K562 (cell line): ENCODE measurements around the gene PRPSAP1. TPM values are rescaled to one million over a fixed set of nuclear protein-coding genes. Genes with fewer than 3 reads are reported as not detected.

Source experiments
- BRCA1 ChIP-seq, 2 experiments: fragments of 450-650 bp in 1 of 2; sonication (generic) in 1 of 2; formaldehyde crosslinking in 1 of 2; IDR thresholded peaks; 2 replicates each; pipeline versions ENCODE4 v1.5.0 to v1.6.1; 2017 to 2020; ENCODE audit warnings: mild to moderate bottlenecking in 1 of 2, missing genetic modification reagents in 1 of 2
- CCNT2 ChIP-seq: IDR thresholded peaks from 2 replicates; pipeline ENCODE4 v1.6.1; 2011; ENCODE audit warnings: borderline replicate concordance, low read depth, mild to moderate bottlenecking, moderate library complexity, mixed read lengths, low read length; ENCODE audit not compliant: insufficient read length; ENCODE audit errors: extremely low read depth
- DDX20 ChIP-seq: fragments of 450-650 bp; IDR thresholded peaks from 2 replicates; pipeline ENCODE4 v1.6.1; 2016; ENCODE audit warnings: missing genetic modification characterization, low read depth, mild to moderate bottlenecking, missing compliant biosample characterization, moderate library complexity
- EP300 ChIP-seq: IDR thresholded peaks from 2 replicates; pipeline ENCODE4 v1.6.1; 2012; ENCODE audit warnings: low read length, improper control_type of control experiment
- HDGF ChIP-seq: fragments of 450-650 bp; IDR thresholded peaks from 2 replicates; pipeline ENCODE4 v1.6.1; 2016
- KAT2B ChIP-seq: IDR thresholded peaks from one replicate; pipeline ENCODE4 v1.6.1; 2012; ENCODE audit warnings: low read depth, mild to moderate bottlenecking, control low read depth, inconsistent platforms, low read length, moderate library complexity
- MCM7 ChIP-seq, 2 experiments: fragments of 450-650 bp; IDR thresholded peaks; 2 replicates each; pipeline ENCODE4 v1.6.1; 2016 to 2018
- MTA3 ChIP-seq: fragments of 450-650 bp; formaldehyde crosslinking; IDR thresholded peaks from 2 replicates; pipeline ENCODE4 v1.6.1; 2017; ENCODE audit warnings: mild to moderate bottlenecking, borderline replicate concordance
- POLR2G ChIP-seq: fragments of 200-400 bp; formaldehyde crosslinking; IDR thresholded peaks from 2 replicates; pipeline ENCODE4 v1.6.1; 2017; ENCODE audit warnings: low read depth, mild to moderate bottlenecking, antibody characterized with exemption, low read length, moderate library complexity
- POLR3G ChIP-seq: IDR thresholded peaks from 2 replicates; pipeline ENCODE4 v1.6.1; 2011; ENCODE audit not compliant: insufficient read length, insufficient replicate concordance; ENCODE audit errors: extremely low read depth
- PTRF ChIP-seq: fragments of 450-650 bp; IDR thresholded peaks from 2 replicates; pipeline ENCODE4 v1.6.1; 2016; ENCODE audit warnings: mild to moderate bottlenecking, missing genetic modification characterization, missing compliant biosample characterization
- RAD21 ChIP-seq, 2 experiments: fragments of 250-450 bp in 1 of 2; fragments of 450-650 bp in 1 of 2; sonication (Bioruptor Pico) in 1 of 2; formaldehyde crosslinking in 1 of 2; IDR thresholded peaks in 1 of 2; conservative IDR thresholded peaks in 1 of 2; 2 replicates each; pipeline versions ENCODE4 v1.4.0 to v1.8.0; 2020 to 2022; ENCODE audit warnings: mild to moderate bottlenecking in 2 of 2, moderate library complexity in 1 of 2
- RAD51 ChIP-seq: fragments of 450-650 bp; IDR thresholded peaks from 2 replicates; pipeline ENCODE4 v1.7.1; 2016; ENCODE audit warnings: low read depth, mild to moderate bottlenecking, borderline replicate concordance
- RBM22 ChIP-seq: fragments of 200-400 bp; formaldehyde crosslinking; IDR thresholded peaks from 2 replicates; pipeline ENCODE4 v1.6.1; 2018; ENCODE audit warnings: low read length, low read depth; ENCODE audit not compliant: poor library complexity, severe bottlenecking
- TAF9B ChIP-seq: fragments of 450-650 bp; IDR thresholded peaks from 2 replicates; pipeline ENCODE4 v1.6.1; 2018; ENCODE audit warnings: mild to moderate bottlenecking; ENCODE audit not compliant: partially characterized antibody
- THRAP3 ChIP-seq: fragments of 450-650 bp; IDR thresholded peaks from 2 replicates; pipeline ENCODE4 v1.6.1; 2016; ENCODE audit warnings: mild to moderate bottlenecking, inconsistent platforms, borderline replicate concordance
- ZNF124 ChIP-seq: sonication (generic); formaldehyde crosslinking; IDR thresholded peaks from 2 replicates; pipeline ENCODE4 v1.8.1; 2022; ENCODE audit warnings: missing genetic modification reagents
- ZNF212 ChIP-seq: fragments of 450-650 bp; formaldehyde crosslinking; IDR thresholded peaks from 2 replicates; pipeline ENCODE4 v1.4.0; 2020; ENCODE audit warnings: mild to moderate bottlenecking
- ZNF384 ChIP-seq: IDR thresholded peaks from 2 replicates; pipeline ENCODE4 v1.6.1; 2012; ENCODE audit warnings: low read depth, low read length, improper control_type of control experiment
- ZNF583 ChIP-seq: fragments of 250-450 bp; sonication (Bioruptor Pico); IDR thresholded peaks from 2 replicates; pipeline ENCODE4 v1.4.0; 2020
- ZNF785 ChIP-seq: fragments of 250-450 bp; sonication (Bioruptor Pico); IDR thresholded peaks from 2 replicates; pipeline ENCODE4 v1.4.0; 2020; ENCODE audit warnings: mild to moderate bottlenecking
- polyA plus RNA-seq, 8 experiments: library from polyadenylated mRNA; depleted of rRNA in 4 of 8; stranded (reverse) in 5 of 8; unstranded in 3 of 8; fragments of >200 nt; fragmentation: Nextera tagmentation in 2 of 8; fragmentation: Illumina TruSeq in 1 of 8; extraction: Ambion mirVana in 2 of 8; extraction: Trizol in 1 of 8; gene quantifications; 2 replicates each; pipeline versions ENCODE4 v1.2.1 to v1.2.3, GENCODE V29; 2011 to 2014; ENCODE audit warnings: inconsistent platforms in 1 of 8, missing spikeins in 1 of 8
- total RNA-seq, 7 experiments: library from RNA; depleted of rRNA in 6 of 7; stranded (reverse); fragments of >200 nt in 6 of 7; fragmentation: Illumina TruSeq in 2 of 7; extraction: Trizol in 2 of 7; gene quantifications; 2 replicates each; pipeline versions ENCODE4 v1.2.1 to v1.2.3, GENCODE V29; 2011 to 2021; ENCODE audit warnings: low replicate concordance in 1 of 7
- TF ChIP-seq, protein P1 (sequence below): fragments of 250-450 bp; sonication (Bioruptor Pico); IDR thresholded peaks from 2 replicates; pipeline ENCODE4 v1.4.0; 2020; ENCODE audit warnings: mild to moderate bottlenecking, moderate library complexity
- TF ChIP-seq, protein P2 (sequence below), 2 experiments: fragments of 450-650 bp in 1 of 2; sonication (generic) in 1 of 2; formaldehyde crosslinking; conservative IDR thresholded peaks; 2 replicates each; pipeline versions ENCODE4 v1.4.0 to v1.8.1; 2020 to 2022; ENCODE audit warnings: mild to moderate bottlenecking in 1 of 2, missing genetic modification reagents in 1 of 2
- TF ChIP-seq, protein P3 (sequence below): fragments of 450-650 bp; formaldehyde crosslinking; IDR thresholded peaks from 2 replicates; pipeline ENCODE4 v1.4.0; 2020; ENCODE audit warnings: mild to moderate bottlenecking, moderate library complexity

The PRPSAP1 gene
- total and polyA plus RNA-seq, 9 of the 15 experiments (the other 6 are each of a cell fraction or from before 2014, with no cell fraction given) = 21.9 to 77.1 (median 40.8) TPM

DNA sequence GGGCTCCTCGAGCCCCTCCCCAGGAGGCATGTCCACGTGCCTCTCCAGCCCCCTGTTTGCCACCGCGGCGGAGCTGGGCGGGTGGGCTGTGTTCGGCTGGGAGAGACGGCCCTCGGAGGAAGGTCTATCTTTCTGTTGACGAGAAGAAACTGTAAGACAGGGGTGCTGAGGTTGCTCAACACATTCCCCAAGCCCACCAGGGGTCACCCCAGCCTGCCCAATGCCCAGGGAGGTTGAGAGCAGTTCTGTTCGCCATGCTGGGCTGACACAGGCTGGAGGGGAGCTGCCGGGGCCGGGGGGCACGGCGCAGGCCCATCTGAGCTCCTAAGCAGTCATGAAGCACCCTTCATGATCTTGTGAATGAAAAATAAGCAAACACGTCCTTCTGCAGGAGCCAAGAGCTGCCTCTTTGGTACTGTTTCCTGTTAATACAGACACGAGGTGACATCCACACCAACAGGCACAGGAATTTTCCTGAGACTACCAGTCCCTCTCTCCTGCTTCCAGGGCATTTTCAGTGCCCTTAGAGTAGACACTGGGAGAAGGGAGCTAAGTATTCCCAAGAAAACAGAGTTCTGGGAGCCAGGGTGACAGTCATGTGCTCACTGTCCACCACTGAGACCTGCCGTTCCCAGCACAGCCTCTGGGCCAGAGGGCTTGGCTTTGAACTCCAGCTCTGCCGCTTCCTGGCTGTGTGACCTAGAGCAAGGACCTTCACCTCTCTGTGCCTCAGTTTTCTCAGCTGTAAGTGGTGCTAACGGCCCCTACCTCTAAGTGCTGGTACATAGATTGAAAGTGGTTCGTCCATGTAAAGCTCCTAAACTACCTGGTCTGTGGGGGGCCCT, 79.4 kb downstream of the PRPSAP1 start (continued):
- TF ChIP-seq, protein P1, sequence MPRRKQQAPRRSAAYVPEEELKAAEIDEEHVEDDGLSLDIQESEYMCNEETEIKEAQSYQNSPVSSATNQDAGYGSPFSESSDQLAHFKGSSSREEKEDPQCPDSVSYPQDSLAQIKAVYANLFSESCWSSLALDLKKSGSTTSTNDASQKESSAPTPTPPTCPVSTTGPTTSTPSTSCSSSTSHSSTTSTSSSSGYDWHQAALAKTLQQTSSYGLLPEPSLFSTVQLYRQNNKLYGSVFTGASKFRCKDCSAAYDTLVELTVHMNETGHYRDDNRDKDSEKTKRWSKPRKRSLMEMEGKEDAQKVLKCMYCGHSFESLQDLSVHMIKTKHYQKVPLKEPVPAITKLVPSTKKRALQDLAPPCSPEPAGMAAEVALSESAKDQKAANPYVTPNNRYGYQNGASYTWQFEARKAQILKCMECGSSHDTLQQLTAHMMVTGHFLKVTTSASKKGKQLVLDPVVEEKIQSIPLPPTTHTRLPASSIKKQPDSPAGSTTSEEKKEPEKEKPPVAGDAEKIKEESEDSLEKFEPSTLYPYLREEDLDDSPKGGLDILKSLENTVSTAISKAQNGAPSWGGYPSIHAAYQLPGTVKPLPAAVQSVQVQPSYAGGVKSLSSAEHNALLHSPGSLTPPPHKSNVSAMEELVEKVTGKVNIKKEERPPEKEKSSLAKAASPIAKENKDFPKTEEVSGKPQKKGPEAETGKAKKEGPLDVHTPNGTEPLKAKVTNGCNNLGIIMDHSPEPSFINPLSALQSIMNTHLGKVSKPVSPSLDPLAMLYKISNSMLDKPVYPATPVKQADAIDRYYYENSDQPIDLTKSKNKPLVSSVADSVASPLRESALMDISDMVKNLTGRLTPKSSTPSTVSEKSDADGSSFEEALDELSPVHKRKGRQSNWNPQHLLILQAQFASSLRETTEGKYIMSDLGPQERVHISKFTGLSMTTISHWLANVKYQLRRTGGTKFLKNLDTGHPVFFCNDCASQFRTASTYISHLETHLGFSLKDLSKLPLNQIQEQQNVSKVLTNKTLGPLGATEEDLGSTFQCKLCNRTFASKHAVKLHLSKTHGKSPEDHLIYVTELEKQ (CRISPR knock-in tag) = no peak
- TF ChIP-seq MCM7 (IDR thresholded peaks at IDR 0.05) = no peak
- no peak for TF ChIP-seq ZNF384
- no peak for TF ChIP-seq RAD21 (CRISPR knock-in tag; conservative IDR thresholded peaks at IDR 0.05 in 1 of 2, IDR thresholded peaks at IDR 0.05 in 1 of 2)
- no peak for TF ChIP-seq POLR3G
- TF ChIP-seq POLR2G = no peak
- TF ChIP-seq, protein P2, sequence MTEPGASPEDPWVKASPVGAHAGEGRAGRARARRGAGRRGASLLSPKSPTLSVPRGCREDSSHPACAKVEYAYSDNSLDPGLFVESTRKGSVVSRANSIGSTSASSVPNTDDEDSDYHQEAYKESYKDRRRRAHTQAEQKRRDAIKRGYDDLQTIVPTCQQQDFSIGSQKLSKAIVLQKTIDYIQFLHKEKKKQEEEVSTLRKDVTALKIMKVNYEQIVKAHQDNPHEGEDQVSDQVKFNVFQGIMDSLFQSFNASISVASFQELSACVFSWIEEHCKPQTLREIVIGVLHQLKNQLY (CRISPR knock-in tag; conservative IDR thresholded peaks at IDR 0.05) = no peak
- no peak for TF ChIP-seq KAT2B
- no peak for TF ChIP-seq HDGF
- no peak for TF ChIP-seq THRAP3
- TF ChIP-seq ZNF212 (CRISPR knock-in tag) = no peak
- TF ChIP-seq ZNF785 (CRISPR knock-in tag) = no peak
- no peak for TF ChIP-seq MTA3
- peak; percentile 36 for TF ChIP-seq RBM22
- TF ChIP-seq, protein P3, sequence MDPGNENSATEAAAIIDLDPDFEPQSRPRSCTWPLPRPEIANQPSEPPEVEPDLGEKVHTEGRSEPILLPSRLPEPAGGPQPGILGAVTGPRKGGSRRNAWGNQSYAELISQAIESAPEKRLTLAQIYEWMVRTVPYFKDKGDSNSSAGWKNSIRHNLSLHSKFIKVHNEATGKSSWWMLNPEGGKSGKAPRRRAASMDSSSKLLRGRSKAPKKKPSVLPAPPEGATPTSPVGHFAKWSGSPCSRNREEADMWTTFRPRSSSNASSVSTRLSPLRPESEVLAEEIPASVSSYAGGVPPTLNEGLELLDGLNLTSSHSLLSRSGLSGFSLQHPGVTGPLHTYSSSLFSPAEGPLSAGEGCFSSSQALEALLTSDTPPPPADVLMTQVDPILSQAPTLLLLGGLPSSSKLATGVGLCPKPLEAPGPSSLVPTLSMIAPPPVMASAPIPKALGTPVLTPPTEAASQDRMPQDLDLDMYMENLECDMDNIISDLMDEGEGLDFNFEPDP (CRISPR knock-in tag) = no peak
- no peak for TF ChIP-seq DDX20 (tag)
- no peak for TF ChIP-seq ZNF583 (CRISPR knock-in tag)
- no peak for TF ChIP-seq CCNT2
- TF ChIP-seq PTRF (tag) = no peak
- no peak for TF ChIP-seq BRCA1 (IDR thresholded peaks at IDR 0.05)
- no peak for TF ChIP-seq BRCA1 (CRISPR knock-in tag; IDR thresholded peaks at IDR 0.05)
- no peak for TF ChIP-seq TAF9B
- no peak for TF ChIP-seq ZNF124
- no peak for TF ChIP-seq EP300
- TF ChIP-seq RAD51 = no peak
